Choroid plexus epithelial cell (primary cell): Measurements from ENCODE around the gene WDR91.

Experiments used
- DNase-seq: peaks from one replicate; pipeline ENCODE4 v3.0.0-alpha.2; 2010; ENCODE audit warnings: low read depth
- H3K4me3 ChIP-seq: 2 replicates; pipeline ENCODE4 v1.5.1; 2011; ENCODE audit warnings: low read depth, mild to moderate bottlenecking, control low read depth, low read length, moderate library complexity
- TF ChIP-seq, protein P1 (sequence below): conservative IDR thresholded peaks from 2 replicates; pipeline ENCODE4 v1.5.1; 2011; ENCODE audit warnings: low read depth, mild to moderate bottlenecking, control low read depth, inconsistent platforms, low read length, moderate library complexity

WDR91 gene

DNA sequence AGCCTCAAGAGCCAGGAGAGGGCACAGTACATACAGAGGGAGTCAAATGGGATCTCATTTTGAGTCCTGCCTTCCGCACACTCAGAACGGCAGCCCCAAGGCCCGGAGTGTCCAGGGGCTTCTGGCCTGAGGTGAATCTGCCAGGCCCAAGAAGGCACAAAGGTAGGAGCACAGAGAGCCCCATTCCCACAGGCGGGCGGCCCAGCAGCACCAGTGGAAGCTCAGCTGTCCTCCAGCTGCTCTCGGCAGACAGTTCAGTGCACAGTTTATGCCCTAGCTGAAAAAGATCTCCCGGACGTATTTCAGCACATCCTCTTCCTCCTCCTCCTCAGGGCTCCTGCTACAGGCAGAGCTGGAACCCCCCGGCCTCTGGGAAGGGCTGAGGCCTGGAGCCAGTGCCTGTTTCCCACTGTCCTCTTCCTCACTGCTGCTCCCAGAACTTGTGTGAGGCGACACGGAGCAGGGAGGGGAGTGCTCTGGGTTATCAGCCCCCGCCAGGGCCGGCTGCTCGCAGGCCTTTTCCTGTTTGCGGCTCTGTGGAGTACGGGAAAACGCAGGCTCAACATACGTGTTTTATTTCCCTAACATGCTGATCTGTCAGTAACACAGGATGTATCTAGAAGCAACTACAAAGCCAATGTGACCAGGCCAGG lies 44.9 kb downstream of the WDR91 start:
- no peak for DNase-seq
- TF ChIP-seq, protein P1, sequence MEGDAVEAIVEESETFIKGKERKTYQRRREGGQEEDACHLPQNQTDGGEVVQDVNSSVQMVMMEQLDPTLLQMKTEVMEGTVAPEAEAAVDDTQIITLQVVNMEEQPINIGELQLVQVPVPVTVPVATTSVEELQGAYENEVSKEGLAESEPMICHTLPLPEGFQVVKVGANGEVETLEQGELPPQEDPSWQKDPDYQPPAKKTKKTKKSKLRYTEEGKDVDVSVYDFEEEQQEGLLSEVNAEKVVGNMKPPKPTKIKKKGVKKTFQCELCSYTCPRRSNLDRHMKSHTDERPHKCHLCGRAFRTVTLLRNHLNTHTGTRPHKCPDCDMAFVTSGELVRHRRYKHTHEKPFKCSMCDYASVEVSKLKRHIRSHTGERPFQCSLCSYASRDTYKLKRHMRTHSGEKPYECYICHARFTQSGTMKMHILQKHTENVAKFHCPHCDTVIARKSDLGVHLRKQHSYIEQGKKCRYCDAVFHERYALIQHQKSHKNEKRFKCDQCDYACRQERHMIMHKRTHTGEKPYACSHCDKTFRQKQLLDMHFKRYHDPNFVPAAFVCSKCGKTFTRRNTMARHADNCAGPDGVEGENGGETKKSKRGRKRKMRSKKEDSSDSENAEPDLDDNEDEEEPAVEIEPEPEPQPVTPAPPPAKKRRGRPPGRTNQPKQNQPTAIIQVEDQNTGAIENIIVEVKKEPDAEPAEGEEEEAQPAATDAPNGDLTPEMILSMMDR: no peak
- no peak overlapping the region for H3K4me3 ChIP-seq

DNA sequence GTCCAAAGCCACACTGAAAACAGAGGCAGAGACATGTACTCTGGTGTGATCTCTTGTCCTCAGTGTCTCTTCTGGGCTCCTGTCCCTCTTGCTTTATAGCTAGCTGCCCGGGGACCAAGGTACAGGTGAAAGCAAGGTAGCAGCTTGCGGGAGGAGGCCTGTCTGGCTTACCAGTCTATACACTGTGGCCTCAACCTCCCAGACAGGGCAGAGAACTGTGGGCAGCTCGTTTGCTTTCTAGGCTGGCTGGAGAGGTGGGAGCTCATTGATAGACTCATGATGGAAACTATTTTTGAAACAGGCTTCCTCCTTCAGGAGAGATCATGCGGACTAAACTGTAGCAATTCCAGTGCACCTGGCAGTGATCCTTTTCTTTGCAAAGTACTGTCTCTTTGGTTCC lies 45.5 kb downstream of the WDR91 start:
- TF ChIP-seq, protein P1: no peak
- DNase-seq: no peak
- no peak overlapping the region for H3K4me3 ChIP-seq

DNA sequence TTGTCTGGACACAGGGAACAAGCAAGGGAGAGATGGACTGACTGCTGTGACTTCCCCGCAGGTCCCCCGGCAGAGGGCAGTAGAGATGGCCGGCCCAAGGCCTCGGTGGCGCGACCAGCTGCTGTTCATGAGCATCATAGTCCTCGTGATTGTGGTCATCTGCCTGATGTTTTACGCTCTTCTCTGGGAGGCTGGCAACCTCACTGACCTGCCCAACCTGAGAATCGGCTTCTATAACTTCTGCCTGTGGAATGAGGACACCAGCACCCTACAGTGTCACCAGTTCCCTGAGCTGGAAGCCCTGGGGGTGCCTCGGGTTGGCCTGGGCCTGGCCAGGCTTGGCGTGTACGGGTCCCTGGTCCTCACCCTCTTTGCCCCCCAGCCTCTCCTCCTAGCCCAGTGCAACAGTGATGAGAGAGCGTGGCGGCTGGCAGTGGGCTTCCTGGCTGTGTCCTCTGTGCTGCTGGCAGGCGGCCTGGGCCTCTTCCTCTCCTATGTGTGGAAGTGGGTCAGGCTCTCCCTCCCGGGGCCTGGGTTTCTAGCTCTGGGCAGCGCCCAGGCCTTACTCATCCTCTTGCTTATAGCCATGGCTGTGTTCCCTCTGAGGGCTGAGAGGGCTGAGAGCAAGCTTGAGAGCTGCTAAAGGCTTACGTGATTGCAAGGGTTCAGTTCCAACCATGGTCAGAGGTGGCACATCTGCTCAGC lies 46.8 kb downstream of the WDR91 start:
- DNase-seq: no peak
- H3K4me3 ChIP-seq: no peak overlapping the region
- TF ChIP-seq, protein P1: peak; percentile 20

DNA sequence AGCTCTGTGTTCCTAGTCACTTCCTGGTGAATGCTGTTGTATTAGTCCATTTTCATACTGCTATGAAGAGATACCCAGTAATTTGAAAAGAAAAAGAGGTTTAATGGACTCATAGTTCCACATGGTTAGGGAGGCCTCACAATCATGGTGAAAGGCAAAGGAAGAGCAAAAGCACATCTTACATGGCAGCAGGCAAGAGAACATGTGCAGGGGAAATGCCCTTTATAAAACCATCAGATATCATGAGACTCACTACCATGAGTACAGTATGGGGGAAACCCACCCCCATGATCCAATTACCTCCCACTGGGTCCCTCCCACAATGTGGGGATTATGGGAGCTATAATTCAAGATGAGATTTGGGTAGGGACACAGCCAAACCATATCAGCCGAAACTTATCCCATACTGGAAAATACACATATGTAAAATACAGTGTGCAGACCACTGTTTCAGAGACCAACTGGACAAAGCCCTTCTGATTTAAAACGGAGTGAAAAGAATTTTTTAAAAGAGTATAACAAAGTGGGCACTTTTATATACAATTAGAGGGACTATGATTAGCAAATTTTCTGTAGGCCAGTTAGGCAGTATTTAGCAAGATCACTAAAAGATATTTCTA lies 48.8 kb downstream of the WDR91 start:
- no peak overlapping the region for H3K4me3 ChIP-seq
- TF ChIP-seq, protein P1: no peak
- DNase-seq: no peak

DNA sequence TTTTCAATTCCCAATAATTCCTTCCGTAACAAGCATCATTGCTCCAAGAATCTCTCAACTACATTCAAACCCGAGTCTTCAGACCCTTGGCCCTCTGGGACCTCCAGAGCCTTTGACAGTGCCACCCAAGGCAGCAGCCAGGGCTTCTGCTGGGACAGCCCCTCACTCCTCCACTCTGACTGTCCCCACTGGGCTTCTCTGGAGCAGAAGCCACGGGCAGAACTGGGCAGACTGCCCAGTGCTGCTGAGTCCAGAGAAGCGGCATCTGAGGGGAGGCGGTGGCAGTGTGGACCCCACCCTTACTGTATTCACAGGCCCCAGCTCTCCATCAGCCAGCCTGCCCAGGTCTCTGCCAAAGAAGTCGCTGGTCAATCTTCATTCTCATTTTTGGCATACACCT lies 49.7 kb downstream of the WDR91 start:
- no peak for DNase-seq
- H3K4me3 ChIP-seq: no peak overlapping the region
- TF ChIP-seq, protein P1: no peak

DNA sequence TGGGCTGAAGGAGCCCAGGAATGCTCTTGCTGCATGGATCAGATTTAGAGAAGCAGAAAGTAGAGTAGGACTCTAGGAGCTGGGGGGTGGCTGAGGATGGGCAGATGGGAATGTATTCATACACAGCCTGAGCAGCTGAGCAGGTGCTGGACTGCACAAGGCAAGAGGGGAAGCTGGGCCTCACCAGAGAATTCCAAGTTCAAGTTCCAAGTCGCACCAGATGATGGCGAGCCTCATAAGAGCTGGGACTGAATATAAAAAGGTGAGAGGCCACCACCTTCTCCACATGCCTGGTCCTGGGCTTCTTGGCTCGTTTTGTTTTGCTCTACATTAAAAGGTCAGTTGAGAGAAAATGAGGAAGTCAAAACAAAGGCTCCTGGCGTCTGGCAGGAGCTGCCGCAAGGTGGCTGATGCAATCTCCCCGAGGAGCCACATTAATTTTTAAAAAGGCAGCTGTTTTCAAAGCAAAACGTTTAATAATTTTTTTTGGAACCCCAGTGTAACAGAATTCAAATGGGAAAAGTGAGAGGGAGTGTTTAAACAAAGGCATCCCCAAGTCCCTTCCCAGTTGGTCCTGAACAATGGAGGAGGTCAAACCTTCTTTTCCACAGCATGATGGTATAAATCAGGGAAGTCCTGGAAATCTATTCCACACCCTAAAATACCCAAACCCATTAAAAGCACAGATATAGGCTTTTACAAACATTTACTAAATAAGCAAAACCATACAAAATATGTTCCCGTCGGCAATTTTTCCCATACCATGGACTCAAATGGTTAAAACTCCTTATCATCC lies 50.3 kb downstream of the WDR91 start:
- TF ChIP-seq, protein P1: peak; percentile 32
- peak; percentile 72 for DNase-seq
- H3K4me3 ChIP-seq: no peak overlapping the region
